ENCODE measurements around the gene L3HYPDH. TPM values are rescaled to one million over a fixed set of nuclear protein-coding genes. Genes with fewer than 3 reads are reported as not detected.

The L3HYPDH gene
- total and polyA plus RNA-seq, 2 of the 13 experiments (the other 11 are each of a cell fraction or from before 2014, with no cell fraction given), result 30.5 to 36.6 TPM

DNA sequence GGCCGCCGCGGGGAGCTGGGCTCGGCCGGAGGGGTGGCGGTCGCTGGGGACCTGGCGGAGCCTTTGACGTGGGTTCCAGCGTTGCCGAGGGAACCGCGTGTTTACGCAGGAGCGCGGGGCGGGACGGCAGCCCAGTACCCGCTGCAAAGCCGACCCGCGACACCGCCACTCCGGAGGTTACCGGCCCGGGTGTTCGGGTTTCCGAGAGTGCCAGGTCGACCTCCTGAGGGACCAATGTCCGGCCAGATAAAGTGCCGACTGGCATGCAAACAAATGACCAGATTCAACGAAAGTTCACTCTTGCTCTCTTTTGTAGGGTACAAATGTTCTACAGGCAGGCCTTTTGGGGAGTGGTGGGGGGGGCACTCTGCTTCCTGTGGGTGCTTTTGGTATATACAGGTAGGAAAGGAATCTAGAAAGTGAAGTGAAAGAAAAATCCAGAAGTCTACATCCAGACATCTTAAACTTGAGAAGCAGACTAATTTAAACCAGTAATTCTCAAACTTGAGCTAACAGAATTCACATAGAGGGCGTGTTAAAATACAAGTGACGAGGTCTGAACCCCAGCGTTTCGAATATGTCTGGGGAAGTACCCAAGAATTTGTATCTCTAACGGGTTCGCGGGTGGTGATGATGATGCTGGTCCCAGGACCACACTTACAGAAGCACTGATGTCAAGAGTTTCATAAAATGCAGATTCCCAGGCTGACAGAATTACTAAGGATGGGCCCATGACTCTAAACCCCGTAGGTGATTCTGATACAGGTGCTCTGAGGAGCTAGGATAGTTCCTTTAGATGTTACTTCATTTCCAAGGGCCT is 18.7 kb downstream of the L3HYPDH start, which contains the start of gene GPR135 (continued):
- TF ChIP-seq, protein P1, sequence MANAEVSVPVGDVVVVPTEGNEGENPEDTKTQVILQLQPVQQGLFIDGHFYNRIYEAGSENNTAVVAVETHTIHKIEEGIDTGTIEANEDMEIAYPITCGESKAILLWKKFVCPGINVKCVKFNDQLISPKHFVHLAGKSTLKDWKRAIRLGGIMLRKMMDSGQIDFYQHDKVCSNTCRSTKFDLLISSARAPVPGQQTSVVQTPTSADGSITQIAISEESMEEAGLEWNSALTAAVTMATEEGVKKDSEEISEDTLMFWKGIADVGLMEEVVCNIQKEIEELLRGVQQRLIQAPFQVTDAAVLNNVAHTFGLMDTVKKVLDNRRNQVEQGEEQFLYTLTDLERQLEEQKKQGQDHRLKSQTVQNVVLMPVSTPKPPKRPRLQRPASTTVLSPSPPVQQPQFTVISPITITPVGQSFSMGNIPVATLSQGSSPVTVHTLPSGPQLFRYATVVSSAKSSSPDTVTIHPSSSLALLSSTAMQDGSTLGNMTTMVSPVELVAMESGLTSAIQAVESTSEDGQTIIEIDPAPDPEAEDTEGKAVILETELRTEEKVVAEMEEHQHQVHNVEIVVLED (CRISPR knock-in tag; IDR thresholded peaks at IDR 0.05; ENCODE audit: borderline replicate concordance), result no peak
- TF ChIP-seq XRCC5 (optimal IDR thresholded peaks at IDR 0.05; ENCODE audit: low read length) (peak; percentile 27), FOXO1 (CRISPR knock-in tag; IDR thresholded peaks at IDR 0.05) (peak; percentile 51; the same call in 1 of the 2 replicates), ARNT (IDR thresholded peaks at IDR 0.05) (no peak), ZNF329 (CRISPR knock-in tag; IDR thresholded peaks at IDR 0.05; ENCODE audit: low read depth) (0 out of 2 replicates have a peak, but pooled peaks have one; percentile 20), MXI1 (IDR thresholded peaks at IDR 0.05; ENCODE audit: borderline replicate concordance, low read depth, low read length) (peak; percentile 24; the same call in 1 of the 3 replicates), POLR2A (IDR thresholded peaks at IDR 0.05; ENCODE audit: insufficient read depth in 1 of 2, low read depth in 2 of 2, low read length in 2 of 2) (no peak), ARID4A (CRISPR knock-in tag; IDR thresholded peaks at IDR 0.05; ENCODE audit: borderline replicate concordance) (peak; percentile 67; the same call in 1 of the 2 replicates), SMAD3 (CRISPR knock-in tag; IDR thresholded peaks at IDR 0.05) (0 out of 2 replicates have a peak, but pooled peaks have one; percentile 6), TBX2 (CRISPR knock-in tag; IDR thresholded peaks at IDR 0.05; ENCODE audit: borderline replicate concordance) (no peak), FOXK1 (CRISPR knock-in tag; IDR thresholded peaks at IDR 0.05; ENCODE audit: borderline replicate concordance, low read depth) (peak; percentile 28; the same call in 1 of the 2 replicates), HNF4A (CRISPR knock-in tag; IDR thresholded peaks at IDR 0.05) (0 out of 2 replicates have a peak, but pooled peaks have one; percentile 20), CHCHD3 (CRISPR knock-in tag; IDR thresholded peaks at IDR 0.05) (0 out of 2 replicates have a peak, but pooled peaks have one; percentile 4), FOXA3 (CRISPR knock-in tag; IDR thresholded peaks at IDR 0.05) (peak; percentile 60), ZNF761 (CRISPR knock-in tag; conservative IDR thresholded peaks at IDR 0.05) (0 out of 2 replicates have a peak, but pooled peaks have one; percentile 10), RFX1 (IDR thresholded peaks at IDR 0.05) (peak; percentile 78), FOXA1 (IDR thresholded peaks at IDR 0.05) (no peak), FOXA1 (CRISPR knock-in tag; IDR thresholded peaks at IDR 0.05) (peak; percentile 78), RFX3 (CRISPR knock-in tag; IDR thresholded peaks at IDR 0.05) (peak; percentile 73), GABPB1 (CRISPR knock-in tag; IDR thresholded peaks at IDR 0.05) (peak; percentile 6; the same call in 1 of the 2 replicates)
